A549 (cell line): ENCODE results near the gene VSTM4. TPM values are rescaled to one million over a fixed set of nuclear protein-coding genes. Genes with fewer than 3 reads are reported as not detected.

ENCODE experiments used
- ATAC-seq, 2 experiments: fragments of 200-7000 bp in 1 of 2; fragments of >200 bp in 1 of 2; cut with Nextera tagmentation in 1 of 2; cut with Tn5 transposase in 1 of 2; 3 replicates each; pipeline versions ENCODE4 v1.8.0 to v1.9.1; 2018 to 2020; ENCODE audit warnings: mild to moderate bottlenecking in 1 of 2, moderate library complexity in 1 of 2
- CTCF ChIA-PET: fragments of 300-600 bp; sonication (Branson Sonifier 250); formaldehyde crosslinking; extraction: SDS; loops from one replicate; lab custom pipeline; 2021; ENCODE audit warnings: antibody characterized with exemption, inconsistent platforms; lab: Yijun Ruan, JAX
- POLR2A ChIA-PET: fragments of 350-600 bp; formaldehyde crosslinking; extraction: SDS; loops from one replicate; lab custom pipeline; 2021; ENCODE audit warnings: antibody characterized with exemption, inconsistent platforms; lab: Yijun Ruan, JAX
- DNase-seq, 2 experiments: peaks; one replicate each; pipeline versions ENCODE4 v3.0.0 to v3.0.0-alpha.2; 2011 to 2016; ENCODE audit warnings: low read depth in 1 of 2, low spot score in 1 of 2
- FAIRE-seq: peaks from 2 replicates; lab custom pipeline; 2011; peaks lifted over from hg19 to GRCh38; lab: Jason Lieb, UNC
- H3K27ac ChIP-seq, 2 experiments: fragments of >200 bp; sonication (Bioruptor Twin); formaldehyde crosslinking; 3 replicates each; pipeline ENCODE4 v1.5.1; 2016 to 2017
- H3K4me1 ChIP-seq: fragments of >200 bp; sonication (Bioruptor Twin); formaldehyde crosslinking; 3 replicates; pipeline ENCODE4 v1.6.1; 2016
- H3K4me2 ChIP-seq: fragments of >200 bp; sonication (Bioruptor Twin); formaldehyde crosslinking; 3 replicates; pipeline ENCODE4 v1.6.1; 2016
- H3K4me3 ChIP-seq: fragments of >200 bp; sonication (Bioruptor Twin); formaldehyde crosslinking; 3 replicates; pipeline ENCODE4 v1.5.1; 2016
- H3K9me3 ChIP-seq: fragments of >200 bp; sonication (Bioruptor Twin); formaldehyde crosslinking; 3 replicates; pipeline ENCODE4 v1.6.1; 2016
- BHLHE40 ChIP-seq: IDR thresholded peaks from 2 replicates; pipeline ENCODE4 v1.6.1; 2012; ENCODE audit warnings: low read depth, low read length, inconsistent platforms
- CBX2 ChIP-seq: fragments of 200-600 bp; sonication (generic); IDR thresholded peaks from 2 replicates; pipeline ENCODE4 v1.6.1; 2016; ENCODE audit warnings: low read depth, mild to moderate bottlenecking, borderline replicate concordance
- CEBPB ChIP-seq, 2 experiments: fragments of >200 bp in 1 of 2; sonication (Bioruptor Twin) in 1 of 2; formaldehyde crosslinking in 1 of 2; IDR thresholded peaks; 2 replicates each; pipeline ENCODE4 v1.6.1; 2012 to 2016
- CHD4 ChIP-seq: fragments of 200-600 bp; sonication (generic); IDR thresholded peaks from 2 replicates; pipeline ENCODE4 v1.6.1; 2016; ENCODE audit warnings: antibody characterized with exemption, mild to moderate bottlenecking, borderline replicate concordance
- E2F6 ChIP-seq: IDR thresholded peaks from 2 replicates; pipeline ENCODE4 v1.6.1; 2012; ENCODE audit warnings: low read depth, borderline replicate concordance
- EHF ChIP-seq: fragments of 250-450 bp; sonication (Bioruptor Pico); IDR thresholded peaks from 2 replicates; pipeline ENCODE4 v1.5.0; 2020; ENCODE audit warnings: mild to moderate bottlenecking
- EHMT2 ChIP-seq: fragments of 200-600 bp; sonication (generic); IDR thresholded peaks from 2 replicates; pipeline ENCODE4 v1.6.1; 2016; ENCODE audit warnings: antibody characterized with exemption, low read depth, mild to moderate bottlenecking, moderate library complexity
- FOSB ChIP-seq: fragments of 250-450 bp; sonication (Bioruptor Pico); IDR thresholded peaks from 2 replicates; pipeline ENCODE4 v1.5.0; 2020; ENCODE audit warnings: mild to moderate bottlenecking, moderate library complexity
- FOXS1 ChIP-seq: fragments of 250-450 bp; sonication (Bioruptor Pico); IDR thresholded peaks from 2 replicates; pipeline ENCODE4 v1.5.0; 2020; ENCODE audit warnings: mild to moderate bottlenecking, moderate library complexity
- HDAC2 ChIP-seq: fragments of 200-600 bp; sonication (generic); IDR thresholded peaks from 2 replicates; pipeline ENCODE4 v1.6.1; 2016
- HMGXB4 ChIP-seq: fragments of 250-450 bp; sonication (Bioruptor Pico); IDR thresholded peaks from 2 replicates; pipeline ENCODE4 v1.5.0; 2021; ENCODE audit warnings: mild to moderate bottlenecking, moderate library complexity, borderline replicate concordance
- JUNB ChIP-seq: fragments of >200 bp; sonication (Bioruptor Twin); formaldehyde crosslinking; IDR thresholded peaks from 2 replicates; pipeline ENCODE4 v1.6.1; 2016
- KDM1A ChIP-seq: fragments of 200-600 bp; sonication (generic); IDR thresholded peaks from 2 replicates; pipeline ENCODE4 v1.6.1; 2016; ENCODE audit warnings: low read depth, mild to moderate bottlenecking
- MAZ ChIP-seq: fragments of 150-350 bp; IDR thresholded peaks from 2 replicates; pipeline ENCODE4 v1.6.1; 2014; ENCODE audit warnings: antibody characterized with exemption, low read depth, low read length, borderline replicate concordance
- NPAS2 ChIP-seq: fragments of 250-450 bp; sonication (Bioruptor Pico); IDR thresholded peaks from 2 replicates; pipeline ENCODE4 v1.8.0; 2022; ENCODE audit warnings: mild to moderate bottlenecking, moderate library complexity, borderline replicate concordance
- PHF8 ChIP-seq: fragments of 200-600 bp; sonication (generic); IDR thresholded peaks from 2 replicates; pipeline ENCODE4 v1.6.1; 2016; ENCODE audit warnings: low read depth, mild to moderate bottlenecking, antibody characterized with exemption, moderate library complexity, borderline replicate concordance
- POLR2A ChIP-seq: IDR thresholded peaks from 2 replicates; pipeline ENCODE4 v1.6.1; 2012; ENCODE audit warnings: mild to moderate bottlenecking, low read length
- RAD21 ChIP-seq, 2 experiments: fragments of >200 bp in 1 of 2; sonication (Bioruptor Twin) in 1 of 2; formaldehyde crosslinking in 1 of 2; IDR thresholded peaks in 1 of 2; conservative IDR thresholded peaks in 1 of 2; 2 replicates in 1 of 2; 3 replicates in 1 of 2; pipeline ENCODE4 v1.6.1; 2012 to 2018; ENCODE audit warnings: inconsistent platforms in 1 of 2
- RARB ChIP-seq: fragments of 250-450 bp; sonication (Bioruptor Pico); IDR thresholded peaks from 2 replicates; pipeline ENCODE4 v1.8.0; 2021; ENCODE audit warnings: mild to moderate bottlenecking, moderate library complexity
- RCOR1 ChIP-seq: fragments of 150-350 bp; IDR thresholded peaks from 2 replicates; pipeline ENCODE4 v1.6.1; 2014; ENCODE audit warnings: antibody characterized with exemption, low read length, low read depth
- REST ChIP-seq: fragments of 200-600 bp; sonication (generic); IDR thresholded peaks from 2 replicates; pipeline ENCODE4 v1.6.1; 2016; ENCODE audit warnings: antibody characterized with exemption, mild to moderate bottlenecking, moderate library complexity
- RNF2 ChIP-seq: fragments of 200-600 bp; sonication (generic); IDR thresholded peaks from 2 replicates; pipeline ENCODE4 v1.6.1; 2016; ENCODE audit warnings: low read depth, mild to moderate bottlenecking, antibody characterized with exemption, moderate library complexity, borderline replicate concordance
- SMC3 ChIP-seq: fragments of >200 bp; sonication (Bioruptor Twin); formaldehyde crosslinking; IDR thresholded peaks from 3 replicates; pipeline ENCODE4 v1.6.1; 2018; ENCODE audit warnings: inconsistent platforms
- TFCP2L1 ChIP-seq: fragments of 250-450 bp; sonication (Bioruptor Pico); IDR thresholded peaks from 2 replicates; pipeline ENCODE4 v1.5.0; 2021; ENCODE audit warnings: mild to moderate bottlenecking
- ZFP36 ChIP-seq: fragments of 450-650 bp; IDR thresholded peaks from 2 replicates; pipeline ENCODE4 v1.6.1; 2014; ENCODE audit warnings: borderline replicate concordance; ENCODE audit not compliant: partially characterized antibody
- ZNF302 ChIP-seq: fragments of 250-450 bp; sonication (Bioruptor Pico); IDR thresholded peaks from 2 replicates; pipeline ENCODE4 v1.9.0; 2021; ENCODE audit warnings: inconsistent platforms, mild to moderate bottlenecking, moderate library complexity
- ZSCAN20 ChIP-seq: fragments of 250-450 bp; sonication (Bioruptor Pico); IDR thresholded peaks from 2 replicates; pipeline ENCODE4 v1.8.0; 2022; ENCODE audit warnings: mild to moderate bottlenecking, moderate library complexity
- whole genome bisulfite sequencing: methylation state at CpG from one replicate; pipeline ENCODE4 v1.1.6; 2017; ENCODE audit errors: missing lambda C conversion rate; 5-methylcytosine and 5-hydroxymethylcytosine counted together
- polyA plus RNA-seq, 4 experiments: library from polyadenylated mRNA; depleted of rRNA in 3 of 4; stranded (reverse); fragments of >200 nt; fragmentation: RNase III in 1 of 4; extraction: RNeasy Plus Mini Kit Qiagen cat#74134 plus additional on column Dnase treatment in 1 of 4; gene quantifications; 2 replicates in 3 of 4; 3 replicates in 1 of 4; pipeline ENCODE4 v1.2.3, GENCODE V29; 2011 to 2017

The VSTM4 gene
- polyA plus RNA-seq, 2 of the 4 experiments (the other 2 are of a cell fraction): 0.18 to 0.53 TPM

GRCh38 chr10:49090696-49091380 lies 24.5 kb downstream of the VSTM4 start:
- Histone ChIP-seq H3K4me3 (no peak overlapping the region), H3K4me1 (no peaks in the 10 kb centered on the region)
- WGBS: 38% methylated on average over 4 of the region's 6 CpGs
- ATAC-seq (no peak), FAIRE-seq (no peak), DNase-seq (no peak)
- CTCF ChIA-PET: interaction anchor here (0.8 to 1.2 kb wide), 3 partner anchors 37 to 316 kb away, joined by 3 read pairs; no protein-coding TSS in a partner anchor
- TF ChIP-seq TFCP2L1 (CRISPR knock-in tag): no peak
- no peak for TF ChIP-seq CEBPB (IDR thresholded peaks at IDR 0.05)
- no peak for TF ChIP-seq KDM1A
- TF ChIP-seq RCOR1: no peak
- no peak for TF ChIP-seq FOXS1
- TF ChIP-seq BHLHE40: no peak
- TF ChIP-seq RNF2: no peak
- TF ChIP-seq RAD21 (conservative IDR thresholded peaks at IDR 0.05 in 1 of 2, IDR thresholded peaks at IDR 0.05 in 1 of 2): no peak
- TF ChIP-seq E2F6: no peak
- TF ChIP-seq HDAC2: no peak
- no peak for TF ChIP-seq ZNF302 (CRISPR knock-in tag)
- no peak for TF ChIP-seq ZFP36
- no peak for TF ChIP-seq CBX2
- no peak for TF ChIP-seq SMC3
- no peak for TF ChIP-seq JUNB
- TF ChIP-seq EHF (CRISPR knock-in tag): no peak
- no peak for TF ChIP-seq RARB (CRISPR knock-in tag)
- TF ChIP-seq REST: no peak
- no peak for TF ChIP-seq CHD4
- TF ChIP-seq, all 56 proteins: peak for 0
- Histone ChIP-seq H3K9me3 (peaks cover 13% of the 10 kb centered on the region), H3K27ac (no peak overlapping the region), H3K4me2 (no peak overlapping the region)
- POLR2A ChIA-PET: no interaction called here

- Histone ChIP-seq H3K4me3 (no peak overlapping the region), H3K4me2 (no peak overlapping the region), H3K27ac (no peak overlapping the region), H3K4me1 (no peaks in the 10 kb centered on the region), H3K9me3 (peaks cover 13% of the 10 kb centered on the region)
- TF ChIP-seq REST: no peak
- no peak for TF ChIP-seq CHD4
- no peak for TF ChIP-seq ZSCAN20 (CRISPR knock-in tag)
- TF ChIP-seq JUNB: no peak
- TF ChIP-seq FOSB: no peak
- TF ChIP-seq NPAS2: no peak
- TF ChIP-seq EHMT2: no peak
- no peak for TF ChIP-seq POLR2A
- TF ChIP-seq CEBPB (IDR thresholded peaks at IDR 0.05): no peak
- TF ChIP-seq PHF8: no peak
- TF ChIP-seq EHF (CRISPR knock-in tag): no peak
- TF ChIP-seq MAZ: no peak
- no peak for TF ChIP-seq RCOR1
- TF ChIP-seq HMGXB4 (CRISPR knock-in tag): no peak
- FAIRE-seq (no peak), DNase-seq (no peak), ATAC-seq (no peak)
- CTCF ChIA-PET: interaction anchor here (1.0 to 1.2 kb wide), 2 partner anchors 71 to 317 kb away, joined by 3 read pairs; no protein-coding TSS in a partner anchor
- POLR2A ChIA-PET: no interaction called here
- 0% methylated on average over 1 of the region's 1 CpG for WGBS
These were observed 25.1 kb downstream of the VSTM4 start for GRCh38 chr10:49090189-49090575.
